Measurements from ENCODE around the gene CARS1. TPM values are rescaled to one million over a fixed set of nuclear protein-coding genes. Genes with fewer than 3 reads are reported as not detected.
A peak's percentile ranks its signal among the peaks of the same experiment; 100 is the strongest.

Gene CARS1
- total and polyA plus RNA-seq, 4 donors: 18.8 to 41.4 (median 38.3) TPM

- intact Hi-C loops (cut with DNase I): no loop called here
- H3K4me3 ChIP-seq (ENCODE audit: low read length in 2 of 2): no peak overlapping the region
- no peaks in the 10 kb centered on the region for H3K27me3 ChIP-seq (ENCODE audit: control insufficient read depth in 1 of 2, insufficient read depth in 2 of 2, low read length in 1 of 2)
- 41 to 44% methylated on average over 18 of the region's 18 CpGs for WGBS, 2 donors
- no peaks in the 10 kb centered on the region for H3K9me3 ChIP-seq (ENCODE audit: control insufficient read depth, low read length)
- H3K27ac ChIP-seq (ENCODE audit: low read depth in 1 of 2, low read length in 2 of 2): peak overlapping the region in 1 of 2 donors; percentile 46
- peak; percentile 92 to 93 for DNase-seq
- no peaks in the 10 kb centered on the region for H3K36me3 ChIP-seq (ENCODE audit: control insufficient read depth in 1 of 2, insufficient read depth in 2 of 2, low read length in 1 of 2)
- H3K4me1 ChIP-seq (ENCODE audit: control insufficient read depth in 1 of 2, insufficient read depth in 2 of 2, low read length in 2 of 2): no peaks in the 10 kb centered on the region
- ATAC-seq (ENCODE audit: low FRiP score): peak; percentile 87
These were observed 7.6 kb downstream of the CARS1 start for GRCh38 chr11:3049430-3050243.

GRCh38 chr11:3047637-3048036 is 9.6 kb downstream of the CARS1 start:
- H3K9me3 ChIP-seq (ENCODE audit: control insufficient read depth, low read length): no peaks in the 10 kb centered on the region
- H3K4me3 ChIP-seq (ENCODE audit: low read length in 2 of 2): no peak overlapping the region
- H3K27ac ChIP-seq (ENCODE audit: low read depth in 1 of 2, low read length in 2 of 2): no peak overlapping the region
- 94 to 97% methylated on average over 16 of the region's 16 CpGs for WGBS, 2 donors
- peaks cover 0 to 2% of the 10 kb centered on the region in 2 donors for H3K4me1 ChIP-seq (ENCODE audit: control insufficient read depth in 1 of 2, insufficient read depth in 2 of 2, low read length in 2 of 2)
- H3K27me3 ChIP-seq (ENCODE audit: control insufficient read depth in 1 of 2, insufficient read depth in 2 of 2, low read length in 1 of 2): no peaks in the 10 kb centered on the region
- ATAC-seq (ENCODE audit: low FRiP score): no peak
- intact Hi-C loops (cut with DNase I): no loop called here
- DNase-seq: no peak
- H3K36me3 ChIP-seq (ENCODE audit: control insufficient read depth in 1 of 2, insufficient read depth in 2 of 2, low read length in 1 of 2): no peaks in the 10 kb centered on the region

- WGBS, 2 donors: 87 to 89% methylated on average over 8 of the region's 8 CpGs
- DNase-seq (no peak), ATAC-seq (ENCODE audit: low FRiP score) (no peak)
- H3K36me3 ChIP-seq (ENCODE audit: control insufficient read depth in 1 of 2, insufficient read depth in 2 of 2, low read length in 1 of 2): no peaks in the 10 kb centered on the region
- intact Hi-C loops (cut with DNase I): no loop called here
- H3K4me3 ChIP-seq (ENCODE audit: low read length in 2 of 2): no peak overlapping the region
- no peaks in the 10 kb centered on the region for H3K27me3 ChIP-seq (ENCODE audit: control insufficient read depth in 1 of 2, insufficient read depth in 2 of 2, low read length in 1 of 2)
- H3K9me3 ChIP-seq (ENCODE audit: control insufficient read depth, low read length): no peaks in the 10 kb centered on the region
- H3K27ac ChIP-seq (ENCODE audit: low read depth in 1 of 2, low read length in 2 of 2): no peak overlapping the region
- H3K4me1 ChIP-seq (ENCODE audit: control insufficient read depth in 1 of 2, insufficient read depth in 2 of 2, low read length in 2 of 2): peaks cover 0 to 2% of the 10 kb centered on the region in 2 donors
These were observed 10.6 kb downstream of the CARS1 start for GRCh38 chr11:3046641-3047040.

- no peaks in the 10 kb centered on the region for H3K9me3 ChIP-seq (ENCODE audit: control insufficient read depth, low read length)
- no peak for DNase-seq
- ATAC-seq (ENCODE audit: low FRiP score): no peak
- 85 to 88% methylated on average over 12 of the region's 12 CpGs for WGBS, 2 donors
- peaks cover 0 to 2% of the 10 kb centered on the region in 2 donors for H3K4me1 ChIP-seq (ENCODE audit: control insufficient read depth in 1 of 2, insufficient read depth in 2 of 2, low read length in 2 of 2)
- no peak overlapping the region for H3K4me3 ChIP-seq (ENCODE audit: low read length in 2 of 2)
- no peaks in the 10 kb centered on the region for H3K36me3 ChIP-seq (ENCODE audit: control insufficient read depth in 1 of 2, insufficient read depth in 2 of 2, low read length in 1 of 2)
- H3K27ac ChIP-seq (ENCODE audit: low read depth in 1 of 2, low read length in 2 of 2): no peak overlapping the region
- no peaks in the 10 kb centered on the region for H3K27me3 ChIP-seq (ENCODE audit: control insufficient read depth in 1 of 2, insufficient read depth in 2 of 2, low read length in 1 of 2)
- intact Hi-C loops (cut with DNase I): no loop called here
These were observed 11.0 kb downstream of the CARS1 start for GRCh38 chr11:3046190-3046589.

GRCh38 chr11:3044915-3045314 is 12.3 kb downstream of the CARS1 start:
- Histone ChIP-seq H3K27me3 (ENCODE audit: control insufficient read depth in 1 of 2, insufficient read depth in 2 of 2, low read length in 1 of 2) (no peaks in the 10 kb centered on the region), H3K27ac (ENCODE audit: low read depth in 1 of 2, low read length in 2 of 2) (peak overlapping the region in 1 of 2 donors; percentile 13), H3K4me3 (ENCODE audit: low read length in 2 of 2) (no peak overlapping the region), H3K9me3 (ENCODE audit: control insufficient read depth, low read length) (no peaks in the 10 kb centered on the region), H3K4me1 (ENCODE audit: control insufficient read depth in 1 of 2, insufficient read depth in 2 of 2, low read length in 2 of 2) (peaks cover 0 to 2% of the 10 kb centered on the region in 2 donors), H3K36me3 (ENCODE audit: control insufficient read depth in 1 of 2, insufficient read depth in 2 of 2, low read length in 1 of 2) (no peaks in the 10 kb centered on the region)
- 95 to 97% methylated on average over 12 of the region's 12 CpGs for WGBS, 2 donors
- intact Hi-C loops (cut with DNase I): no loop called here
- DNase-seq (no peak), ATAC-seq (ENCODE audit: low FRiP score) (no peak)

GRCh38 chr11:3044004-3044403 is 13.2 kb downstream of the CARS1 start:
- H3K27ac ChIP-seq (ENCODE audit: low read depth in 1 of 2, low read length in 2 of 2): peak overlapping the region; percentile 10 to 83
- H3K36me3 ChIP-seq (ENCODE audit: control insufficient read depth in 1 of 2, insufficient read depth in 2 of 2, low read length in 1 of 2): no peaks in the 10 kb centered on the region
- ATAC-seq (ENCODE audit: low FRiP score) (peak; percentile 42), DNase-seq (no peak)
- no peaks in the 10 kb centered on the region for H3K9me3 ChIP-seq (ENCODE audit: control insufficient read depth, low read length)
- intact Hi-C loops (cut with DNase I): no loop called here
- no peak overlapping the region for H3K4me3 ChIP-seq (ENCODE audit: low read length in 2 of 2)
- WGBS, 2 donors: 38 to 42% methylated on average over 6 of the region's 6 CpGs
- H3K4me1 ChIP-seq (ENCODE audit: control insufficient read depth in 1 of 2, insufficient read depth in 2 of 2, low read length in 2 of 2): peaks cover 0 to 2% of the 10 kb centered on the region in 2 donors
- no peaks in the 10 kb centered on the region for H3K27me3 ChIP-seq (ENCODE audit: control insufficient read depth in 1 of 2, insufficient read depth in 2 of 2, low read length in 1 of 2)

- intact Hi-C loops (cut with DNase I): no loop called here
These were observed 13.8 kb downstream of the CARS1 start for GRCh38 chr11:3043315-3043871.

GRCh38 chr11:3042496-3043314 is 14.5 kb downstream of the CARS1 start:
- intact Hi-C loops (cut with DNase I): no loop called here
- no peak for DNase-seq
- H3K4me3 ChIP-seq (ENCODE audit: low read length in 2 of 2): no peak overlapping the region
- H3K36me3 ChIP-seq (ENCODE audit: control insufficient read depth in 1 of 2, insufficient read depth in 2 of 2, low read length in 1 of 2): peaks cover 0 to 2% of the 10 kb centered on the region in 2 donors
- peaks cover 0 to 2% of the 10 kb centered on the region in 2 donors for H3K4me1 ChIP-seq (ENCODE audit: control insufficient read depth in 1 of 2, insufficient read depth in 2 of 2, low read length in 2 of 2)
- peak; percentile 58 for ATAC-seq (ENCODE audit: low FRiP score)
- H3K9me3 ChIP-seq (ENCODE audit: control insufficient read depth, low read length): no peaks in the 10 kb centered on the region
- H3K27ac ChIP-seq (ENCODE audit: low read depth in 1 of 2, low read length in 2 of 2): peak overlapping the region; percentile 56 to 68
- 26 to 30% methylated on average over 11 of the region's 11 CpGs for WGBS, 2 donors
- H3K27me3 ChIP-seq (ENCODE audit: control insufficient read depth in 1 of 2, insufficient read depth in 2 of 2, low read length in 1 of 2): no peaks in the 10 kb centered on the region

More at GRCh38 chr11:3043315-3043871, 13.8 kb downstream of the CARS1 start:
- 13 to 14% methylated on average over 16 of the region's 16 CpGs for WGBS, 2 donors
- no peak overlapping the region for H3K4me3 ChIP-seq (ENCODE audit: low read length in 2 of 2)
- H3K36me3 ChIP-seq (ENCODE audit: control insufficient read depth in 1 of 2, insufficient read depth in 2 of 2, low read length in 1 of 2): no peaks in the 10 kb centered on the region
- no peaks in the 10 kb centered on the region for H3K27me3 ChIP-seq (ENCODE audit: control insufficient read depth in 1 of 2, insufficient read depth in 2 of 2, low read length in 1 of 2)
- peak; percentile 93 for DNase-seq
- peak overlapping the region; percentile 68 to 83 for H3K27ac ChIP-seq (ENCODE audit: low read depth in 1 of 2, low read length in 2 of 2)
- H3K9me3 ChIP-seq (ENCODE audit: control insufficient read depth, low read length): no peaks in the 10 kb centered on the region
- H3K4me1 ChIP-seq (ENCODE audit: control insufficient read depth in 1 of 2, insufficient read depth in 2 of 2, low read length in 2 of 2): peaks cover 0 to 2% of the 10 kb centered on the region in 2 donors
- ATAC-seq (ENCODE audit: low FRiP score): peak; percentile 85
